Femur (tissue), 1 donor: ENCODE results near the gene BMF.
A peak's percentile ranks its signal among the peaks of the same experiment; 100 is the strongest.

Experiments
- DNase-seq: peaks from one replicate; pipeline ENCODE4 v3.0.0-alpha.2; 2017

The BMF gene

DNA sequence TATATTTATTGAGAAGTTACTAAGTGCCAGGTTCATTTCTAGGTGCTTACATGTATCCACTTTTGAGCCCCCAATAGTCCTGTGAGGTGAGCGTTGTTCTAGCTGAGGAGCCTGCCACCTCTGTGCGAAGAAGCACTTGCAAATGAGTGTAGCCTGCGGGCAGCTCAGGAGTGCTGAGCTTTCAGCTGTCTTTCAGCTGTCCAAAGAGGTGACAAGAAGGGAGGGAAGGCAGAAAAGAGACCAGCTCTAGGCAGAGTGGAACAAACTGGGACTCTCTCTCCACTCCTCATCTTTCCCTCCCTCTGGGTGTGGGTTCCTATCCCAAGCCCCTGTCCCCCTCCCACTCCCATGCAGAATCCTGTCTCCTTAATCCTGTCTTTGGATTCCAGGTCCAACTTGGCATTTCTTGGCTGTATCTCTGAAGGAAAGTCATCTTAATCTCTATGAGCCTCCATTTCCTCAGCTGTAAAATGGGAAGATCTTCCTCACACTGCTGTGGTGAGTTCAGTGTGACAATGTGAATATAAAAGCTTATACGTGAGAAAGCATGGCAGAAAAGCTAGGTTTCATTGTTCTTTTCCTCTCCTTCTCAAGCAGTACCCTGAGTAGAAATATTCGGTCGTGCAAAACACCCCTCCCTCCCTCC lies 63.0 kb downstream of the BMF start:
- DNase-seq, result no peak

DNA sequence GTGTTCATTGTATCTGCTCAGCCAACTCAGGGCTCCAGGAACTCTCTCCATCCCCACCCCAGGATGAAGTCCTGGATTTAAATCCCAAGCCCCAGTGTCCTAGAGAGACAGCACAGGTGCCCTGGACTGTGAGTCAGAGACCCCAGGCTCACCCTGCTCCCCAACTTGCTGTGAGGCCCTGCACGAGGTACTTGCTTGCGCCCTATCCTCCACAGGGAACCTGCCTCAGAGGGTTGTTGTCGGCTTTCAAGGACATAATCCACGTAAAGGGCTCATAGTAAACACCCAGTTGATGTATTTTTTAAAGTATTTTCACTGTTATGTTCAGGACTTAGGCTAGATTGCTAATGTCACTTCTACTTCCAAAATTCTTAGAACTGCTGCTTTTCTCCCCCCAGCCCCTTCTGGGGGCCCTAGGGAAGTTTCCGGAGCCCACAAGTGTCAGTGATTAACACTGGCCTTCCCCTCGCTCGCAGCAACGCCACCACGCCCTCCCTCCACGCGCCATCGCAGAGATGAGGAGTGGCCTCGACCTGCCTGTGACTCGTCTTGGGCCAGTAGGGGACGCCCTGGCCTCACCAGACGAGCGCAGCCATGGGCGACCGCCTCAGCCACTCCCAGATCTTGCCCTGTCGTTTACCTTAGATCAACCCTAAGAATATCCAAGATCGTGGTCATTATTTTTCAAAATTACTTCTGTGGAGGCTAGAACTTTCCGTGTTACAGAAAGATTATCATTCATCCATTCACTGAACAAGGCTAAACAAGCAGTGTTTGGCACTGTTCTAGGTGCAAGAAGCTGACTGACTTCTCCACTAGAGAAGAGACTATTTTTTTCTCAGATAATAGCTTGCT lies 63.7 kb downstream of the BMF start:
- peak; percentile 91 for DNase-seq

DNA sequence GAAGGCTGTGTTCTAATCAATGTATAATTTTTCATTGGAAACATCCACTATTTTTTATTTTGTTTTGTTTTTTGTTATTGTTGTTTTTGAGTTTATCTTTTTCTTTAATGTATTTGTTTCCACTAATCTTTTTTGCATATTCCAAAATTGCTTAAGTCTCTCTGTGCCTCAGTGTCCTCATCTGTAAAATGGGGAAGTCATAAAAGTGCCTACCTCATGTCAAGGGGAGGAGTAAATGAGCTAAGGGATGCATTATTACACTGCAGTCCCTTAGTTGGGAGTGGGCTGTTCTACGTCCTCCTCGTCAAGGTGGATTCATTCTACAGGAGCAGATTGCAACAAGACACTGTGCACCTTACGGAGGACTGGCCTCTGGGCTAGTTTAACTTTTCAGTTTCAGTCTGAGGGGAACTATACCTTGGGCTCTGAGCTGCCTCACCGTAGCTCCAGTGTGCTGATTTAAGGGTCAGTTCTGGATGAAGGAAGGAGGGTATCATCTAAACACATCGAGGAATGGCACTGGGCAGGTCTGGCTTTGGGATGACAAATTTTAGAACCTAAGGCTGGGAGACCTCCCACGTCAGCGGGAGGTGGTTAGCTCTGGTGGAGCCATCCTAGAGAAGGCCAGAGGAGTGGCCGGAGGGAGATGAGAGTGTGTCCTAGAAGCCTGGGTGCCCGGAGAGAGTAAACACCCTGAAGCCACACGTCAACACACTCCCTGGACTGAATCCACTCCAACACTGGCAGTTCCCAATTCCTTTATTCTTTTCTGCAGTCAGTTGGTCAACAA lies 64.6 kb downstream of the BMF start:
- DNase-seq, result no peak

DNA sequence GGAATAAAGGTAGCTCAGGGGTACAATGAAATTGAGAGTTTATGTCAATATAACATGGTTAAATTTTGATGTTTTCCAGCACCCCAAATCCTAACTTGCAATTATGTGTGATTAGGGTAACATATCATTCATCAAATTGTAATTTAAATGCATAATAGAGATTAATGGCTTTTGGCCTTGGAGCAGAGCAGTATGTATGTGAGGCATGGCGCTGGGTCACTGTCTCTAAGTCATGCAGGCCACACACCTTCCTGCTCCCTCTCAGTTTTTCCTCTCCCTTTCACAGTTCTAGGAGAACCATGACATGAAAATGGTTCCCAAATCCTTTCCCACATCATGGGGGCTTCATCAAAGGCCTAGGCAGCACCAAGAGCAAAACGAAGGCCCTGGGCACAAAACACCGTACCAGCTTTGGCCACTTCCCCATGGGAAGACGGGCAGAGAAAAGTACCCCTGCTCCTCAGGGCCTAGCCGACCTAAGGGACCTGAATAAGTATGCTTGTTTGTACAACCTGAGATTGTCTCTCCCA lies 65.8 kb downstream of the BMF start:
- no peak for DNase-seq

DNA sequence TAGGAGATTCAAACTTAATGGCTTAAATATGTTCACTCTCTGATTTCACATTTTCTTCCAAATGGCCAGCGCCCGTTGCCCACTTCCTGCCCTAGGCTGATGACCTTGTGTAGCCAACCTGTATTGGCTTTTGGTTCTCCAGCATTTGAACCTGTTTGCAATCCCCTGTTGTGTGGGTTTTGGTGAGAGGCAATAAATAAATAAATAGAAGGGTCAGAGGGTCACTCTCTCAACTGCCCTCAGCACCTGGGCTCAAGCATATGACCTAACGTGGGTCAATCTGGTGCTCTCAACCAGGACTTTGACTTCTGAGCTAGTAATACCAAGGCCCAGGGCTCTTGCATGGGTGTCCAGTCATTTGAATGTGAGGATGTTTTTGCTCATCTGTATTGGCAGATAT lies 67.9 kb downstream of the BMF start:
- no peak for DNase-seq

DNA sequence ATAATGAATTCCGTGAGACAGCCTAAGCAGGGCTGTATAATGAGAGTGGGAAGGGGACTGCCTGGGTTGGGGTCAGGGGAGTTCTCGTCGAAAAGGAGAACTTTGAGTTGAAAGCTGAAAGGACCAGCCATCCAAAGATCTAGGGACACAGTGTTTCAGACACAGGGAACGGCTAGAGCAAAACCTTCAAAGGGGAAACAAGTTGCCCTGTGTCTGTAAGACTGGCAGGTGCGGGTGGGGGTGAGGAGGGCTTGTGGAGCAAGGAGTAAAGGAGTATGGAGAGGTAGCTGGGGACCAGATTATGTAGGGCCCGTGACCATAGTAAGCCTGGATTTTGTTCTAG lies 68.4 kb downstream of the BMF start:
- no peak for DNase-seq

DNA sequence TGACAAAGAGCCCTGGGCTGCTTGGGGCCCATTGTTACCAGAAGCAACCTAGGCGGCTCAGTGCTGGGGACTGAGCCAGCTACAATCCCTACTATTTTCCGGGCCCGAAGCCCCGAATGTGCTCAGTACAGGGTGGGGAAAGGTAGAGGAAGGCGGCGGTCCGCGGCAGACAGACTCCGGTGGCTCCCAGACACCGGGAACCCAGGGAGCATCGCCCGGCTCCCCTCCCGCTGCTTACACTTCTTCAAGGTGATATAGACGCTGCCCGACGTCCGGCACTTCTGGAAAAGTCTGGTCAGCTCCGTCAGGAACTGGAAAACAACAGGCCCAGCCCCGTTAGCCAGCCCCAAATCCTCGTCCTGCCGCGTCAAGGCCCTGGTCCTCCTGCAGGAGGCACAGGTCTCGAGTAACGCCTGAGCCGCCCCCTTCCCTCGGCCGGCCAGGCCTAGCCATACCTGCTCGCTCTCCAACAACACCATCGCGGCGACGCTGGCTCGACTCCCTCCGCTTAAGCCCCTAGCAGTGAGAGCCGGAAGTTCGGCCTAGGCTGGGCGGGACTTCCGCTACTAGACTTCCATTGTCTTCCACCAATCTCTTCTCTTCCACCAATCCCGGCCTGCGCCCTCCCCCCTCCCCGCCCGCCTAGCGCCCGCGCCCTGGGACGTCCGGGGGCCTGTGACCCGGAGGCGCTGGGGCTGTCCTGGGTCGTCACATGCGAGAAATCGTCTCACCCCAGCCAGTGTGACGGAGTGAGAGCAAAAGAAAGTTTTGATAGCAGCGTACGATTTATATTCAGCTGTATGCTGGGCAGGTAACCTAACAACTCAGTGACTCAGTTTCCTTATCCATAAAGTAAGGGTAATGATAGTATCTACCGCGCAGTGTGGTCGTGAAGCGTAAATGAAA lies 69.8 kb downstream of the BMF start, which contains the start of gene SRP14:
Gene SRP14 (minus strand): TSS at position 544 of the 906 bp plus-strand sequence. CDS start 65 bp downstream, at position 479.
- peak; percentile 97 for DNase-seq

DNA sequence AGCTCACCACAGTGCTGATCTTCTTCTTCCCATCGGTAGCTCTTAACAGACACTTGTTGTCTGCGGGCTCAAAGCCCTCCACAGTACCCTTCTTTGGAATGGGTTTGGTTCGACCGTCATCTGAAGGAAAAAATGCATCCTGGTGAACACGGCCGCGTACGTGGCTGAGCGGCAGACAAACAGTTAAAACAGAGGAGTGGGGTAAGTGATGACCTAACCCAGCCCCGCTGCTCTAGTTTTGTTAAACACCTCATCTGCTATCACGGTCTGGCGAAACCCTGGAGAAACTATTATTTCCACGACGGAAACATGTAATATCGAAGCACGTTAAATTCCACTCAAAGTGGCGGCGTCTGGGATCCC lies 70.4 kb downstream of the BMF start:
- DNase-seq, result no peak
